GM19025 (cell line): Measurements from ENCODE around the gene TJAP1.
"Not testable (repeated sequence)": the region's sequence is repeated elsewhere in the genome, so short reads cannot be mapped to it uniquely, and the experiment has no call there.

ENCODE experiments used
- ATAC-seq: cut with Tn5 transposase; IDR thresholded peaks from one replicate; pipeline ENCODE4 v1.9.1; 2021; ENCODE audit warnings: mild to moderate bottlenecking, low read depth, moderate library complexity; ENCODE audit not compliant: unreplicated experiment

Gene TJAP1

GRCh38 chr6:43476746-43477145 lies 624 bp upstream of the TJAP1 start:
- ATAC-seq: no peak

GRCh38 chr6:43478008-43478372 lies 620 bp downstream of the TJAP1 start:
- no peak for ATAC-seq

GRCh38 chr6:43481075-43481474 lies 3.7 kb downstream of the TJAP1 start:
- no peak for ATAC-seq

GRCh38 chr6:43481591-43482236 lies 4.3 kb downstream of the TJAP1 start:
- ATAC-seq: no peak

GRCh38 chr6:43488667-43489276 lies 11.4 kb downstream of the TJAP1 start:
- no peak for ATAC-seq

- no peak for ATAC-seq
These were observed 12.1 kb downstream of the TJAP1 start for GRCh38 chr6:43489277-43490072.

- no peak for ATAC-seq
These were observed 13.2 kb downstream of the TJAP1 start for GRCh38 chr6:43490523-43490939.

GRCh38 chr6:43491750-43492661 lies 14.6 kb downstream of the TJAP1 start:
- ATAC-seq: no peak

GRCh38 chr6:43492673-43493072 lies 15.3 kb downstream of the TJAP1 start:
- ATAC-seq: no peak

GRCh38 chr6:43493230-43493629 lies 15.9 kb downstream of the TJAP1 start:
- ATAC-seq: no peak

- no peak for ATAC-seq
These were observed 16.5 kb downstream of the TJAP1 start for GRCh38 chr6:43493833-43494232.

GRCh38 chr6:43494321-43494720 lies 17.0 kb downstream of the TJAP1 start:
- ATAC-seq: no peak

- no peak for ATAC-seq
These were observed 17.4 kb downstream of the TJAP1 start for GRCh38 chr6:43494766-43495165.

- no peak for ATAC-seq
These were observed 18.1 kb downstream of the TJAP1 start for GRCh38 chr6:43495409-43495941.

- no peak for ATAC-seq
These were observed 19.2 kb downstream of the TJAP1 start for GRCh38 chr6:43496370-43497128.

GRCh38 chr6:43497129-43497396 lies 19.7 kb downstream of the TJAP1 start:
- no peak for ATAC-seq

GRCh38 chr6:43497689-43498088 lies 20.3 kb downstream of the TJAP1 start:
- no peak for ATAC-seq

GRCh38 chr6:43498291-43498690 lies 20.9 kb downstream of the TJAP1 start:
- ATAC-seq: not testable (repeated sequence)

GRCh38 chr6:43499028-43499815 lies 21.9 kb downstream of the TJAP1 start:
- no peak for ATAC-seq
